Endothelial cell of umbilical vein (primary cell): Measurements from ENCODE around the gene APP. TPM values are rescaled to one million over a fixed set of nuclear protein-coding genes. Genes with fewer than 3 reads are reported as not detected.

Experiments used
- BruUV-seq: library from RNA; stranded (reverse); fragments of 400-500 nt; replicated peaks from 2 replicates; lab custom pipeline; 2021; lab: Mats Ljungman, UMichigan
- CTCF ChIA-PET: fragments of 300-600, 350-600 bp; sonication (Branson Sonifier 250); formaldehyde crosslinking; loops from one replicate; lab custom pipeline; 2021; ENCODE audit warnings: antibody characterized with exemption, inconsistent platforms; lab: Charles Lee
- POLR2A ChIA-PET: fragments of 300-600, 350-600 bp; sonication (Branson Sonifier 250); formaldehyde crosslinking; loops from one replicate; lab custom pipeline; 2021; ENCODE audit warnings: antibody characterized with exemption, inconsistent platforms; lab: Charles Lee
- DNase-seq: peaks from one replicate; pipeline ENCODE4 v3.0.0-alpha.2; 2011; ENCODE audit warnings: low read depth, low spot score
- FAIRE-seq: peaks from 2 replicates; lab custom pipeline; 2011; peaks lifted over from hg19 to GRCh38; lab: Jason Lieb, UNC
- H2AFZ ChIP-seq: 2 replicates; pipeline ENCODE4 v1.6.0; 2012; ENCODE audit warnings: low read depth, low read length, control low read depth, inconsistent platforms
- H3K27ac ChIP-seq: 2 replicates; pipeline ENCODE4 v1.5.1; 2011; ENCODE audit warnings: low read depth, mild to moderate bottlenecking, control low read depth, low read length, moderate library complexity; ENCODE audit not compliant: insufficient read depth
- H3K27me3 ChIP-seq, 2 experiments: 2 replicates each; pipeline versions ENCODE4 v1.6.0 to v1.6.1; 2011; ENCODE audit warnings: low read length in 2 of 2, mixed read lengths in 1 of 2; ENCODE audit not compliant: control insufficient read depth in 2 of 2, insufficient read depth in 2 of 2
- H3K36me3 ChIP-seq, 2 experiments: 2 replicates in 1 of 2; 3 replicates in 1 of 2; pipeline ENCODE4 v1.5.1; 2011; ENCODE audit warnings: low read length in 2 of 2, mild to moderate bottlenecking in 1 of 2, moderate library complexity in 1 of 2; ENCODE audit not compliant: control insufficient read depth in 2 of 2, insufficient read depth in 2 of 2; ENCODE audit errors: extremely low read depth in 1 of 2
- H3K4me1 ChIP-seq: 3 replicates; pipeline ENCODE4 v1.5.1; 2011; ENCODE audit warnings: mild to moderate bottlenecking, low read length; ENCODE audit not compliant: control insufficient read depth, insufficient read depth; ENCODE audit errors: extremely low read depth
- H3K4me2 ChIP-seq: 2 replicates; pipeline ENCODE4 v1.6.1; 2011; ENCODE audit warnings: low read length, control low read depth, mixed read lengths; ENCODE audit not compliant: insufficient read depth
- H3K4me3 ChIP-seq, 3 experiments: fragments of 200-600 bp in 1 of 3; sonication (generic), shearing (Covaris generic) in 1 of 3; replicated peaks in 1 of 3; 2 replicates each; pipeline ENCODE4 v1.5.1; 2011 to 2016; ENCODE audit warnings: control low read depth in 3 of 3, low read length in 3 of 3, mild to moderate bottlenecking in 2 of 3, inconsistent platforms in 1 of 3, low read depth in 1 of 3, moderate library complexity in 1 of 3; ENCODE audit not compliant: insufficient read depth in 1 of 3
- H3K79me2 ChIP-seq: 2 replicates; pipeline ENCODE4 v1.6.0; 2012; ENCODE audit warnings: low read length, inconsistent platforms; ENCODE audit not compliant: control insufficient read depth, insufficient read depth
- H3K9ac ChIP-seq: replicated peaks from 2 replicates; pipeline ENCODE3; 2011; ENCODE audit warnings: low read length, control low read depth; ENCODE audit not compliant: insufficient read depth; ENCODE audit errors: extremely low read depth
- H3K9me1 ChIP-seq: replicated peaks from 3 replicates; pipeline ENCODE4 v1.6.0; 2011; ENCODE audit warnings: mild to moderate bottlenecking, low read length; ENCODE audit not compliant: control insufficient read depth, insufficient read depth; ENCODE audit errors: extremely low read depth
- H3K9me3 ChIP-seq: replicated peaks from 2 replicates; pipeline ENCODE4 v1.5.1; 2012; ENCODE audit warnings: low read length, inconsistent platforms; ENCODE audit not compliant: control insufficient read depth, insufficient read depth
- H4K20me1 ChIP-seq: replicated peaks from 2 replicates; pipeline ENCODE3; 2011; ENCODE audit warnings: mild to moderate bottlenecking, low read length; ENCODE audit not compliant: control insufficient read depth, insufficient read depth; ENCODE audit errors: extremely low read depth
- CTCF ChIP-seq, 2 donors: IDR thresholded peaks; 1 replicate in 1 of 2; 2 replicates in 1 of 2; pipeline ENCODE4 v1.5.1; 2011; ENCODE audit warnings: low read length in 2 of 2, mild to moderate bottlenecking in 2 of 2, moderate library complexity in 2 of 2, control low read depth in 1 of 2, inconsistent platforms in 1 of 2, low read depth in 1 of 2; ENCODE audit not compliant: insufficient read depth in 1 of 2; ENCODE audit errors: extremely low read depth in 1 of 2
- EZH2 ChIP-seq: IDR thresholded peaks from 2 replicates; pipeline ENCODE4 v1.6.1; 2012; ENCODE audit warnings: borderline replicate concordance, low read depth, mild to moderate bottlenecking, moderate library complexity, low read length, inconsistent platforms; ENCODE audit not compliant: severe bottlenecking
- FOS ChIP-seq: IDR thresholded peaks from 2 replicates; pipeline ENCODE4 v1.6.1; 2011; ENCODE audit warnings: mild to moderate bottlenecking, low read length, moderate library complexity, borderline replicate concordance; ENCODE audit not compliant: insufficient read depth
- GATA2 ChIP-seq: IDR thresholded peaks from 2 replicates; pipeline ENCODE4 v1.7.0; 2011; ENCODE audit warnings: low read depth, mild to moderate bottlenecking, moderate library complexity, mixed read lengths, low read length; ENCODE audit not compliant: insufficient read length, insufficient read depth
- JUN ChIP-seq: IDR thresholded peaks from 2 replicates; pipeline ENCODE4 v1.6.1; 2011; ENCODE audit warnings: borderline replicate concordance, low read depth; ENCODE audit not compliant: insufficient read length, insufficient read depth
- MYC ChIP-seq: IDR thresholded peaks from one replicate; pipeline ENCODE4 v1.6.1; 2011; ENCODE audit warnings: mild to moderate bottlenecking, low read depth, low read length
- POLR2A ChIP-seq: IDR thresholded peaks from 2 replicates; pipeline ENCODE4 v1.6.1; 2012; ENCODE audit warnings: low read depth, mild to moderate bottlenecking, control low read depth, low read length
- POLR2AphosphoS5 ChIP-seq: IDR thresholded peaks from 2 replicates; pipeline ENCODE4 v1.6.1; 2012; ENCODE audit warnings: low read depth, mild to moderate bottlenecking, control low read depth, low read length, moderate library complexity; ENCODE audit not compliant: insufficient read depth
- dilution Hi-C: fragments of 300-500 bp; cut with MboI; formaldehyde crosslinking; loops from one replicate; pipeline ENCODE4 v1.15.0; 2019; ENCODE audit warnings: low sequenced_read_pairs; ENCODE audit not compliant: extremely low pct_ligation_motif_present
- intact Hi-C: fragments of 100-400 bp; cut with micrococcal nuclease; formaldehyde crosslinking; loops from one replicate; pipeline ENCODE4 v1.10.0; 2022
- polyA plus RNA-seq, 4 experiments: library from polyadenylated mRNA; depleted of rRNA in 3 of 4; stranded (reverse) in 3 of 4; unstranded in 1 of 4; fragments of >200 nt; gene quantifications; 2 replicates each; pipeline versions ENCODE4 v1.2.1 to v1.2.3, GENCODE V29; 2011 to 2012; ENCODE audit warnings: missing spikeins in 1 of 4
- total RNA-seq: library from RNA; stranded (reverse); gene quantifications from 2 replicates; pipeline ENCODE4 v1.2.3, GENCODE V29; 2021
- TF ChIP-seq, protein P1 (sequence below): IDR thresholded peaks from 2 replicates; pipeline ENCODE4 v1.6.1; 2011; ENCODE audit not compliant: insufficient read depth, insufficient read length

Gene APP
- total and polyA plus RNA-seq, 2 donors (not counting 3 experiments of a cell fraction or from before 2014, with no cell fraction given) = 914 to 928 TPM

DNA sequence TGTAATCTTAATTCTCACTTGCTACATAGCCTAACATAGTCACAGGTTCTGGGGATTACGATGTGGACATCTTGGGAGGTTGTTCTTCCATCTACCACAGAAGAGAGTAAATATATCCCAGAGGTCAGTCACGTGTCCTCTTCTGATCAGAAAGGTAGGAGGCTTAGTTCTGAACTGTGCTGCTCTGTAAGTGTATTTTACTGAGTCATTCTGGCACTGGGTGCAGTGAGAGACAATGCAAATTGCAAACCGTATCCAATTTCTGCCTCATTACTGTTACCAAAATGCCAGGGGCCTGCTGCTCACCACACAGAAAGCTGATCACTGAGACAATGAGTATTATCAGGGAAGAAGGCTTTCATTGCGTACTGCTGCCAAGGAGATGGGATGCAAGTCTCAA, 331.8 kb downstream of the APP start:
- Histone ChIP-seq H3K4me3 (no peak overlapping the region), H3K4me2 (no peak overlapping the region), H2AFZ (no peak overlapping the region), H3K27ac (no peak overlapping the region), H3K79me2 (no peaks in the 10 kb centered on the region), H3K9me1 (no peaks in the 10 kb centered on the region), H4K20me1 (no peaks in the 10 kb centered on the region), H3K9ac (no peak overlapping the region), H3K36me3 (no peaks in the 10 kb centered on the region), H3K4me1 (no peaks in the 10 kb centered on the region), H3K27me3 (peaks cover 0 to 3% of the 10 kb centered on the region in 2 experiments), H3K9me3 (no peaks in the 10 kb centered on the region)
- FAIRE-seq (no peak), DNase-seq (no peak)
- ChIA-PET POLR2A (no interaction called here), CTCF (no interaction called here)
- no peak for TF ChIP-seq FOS
- TF ChIP-seq POLR2A = no peak
- no peak for TF ChIP-seq CTCF (IDR thresholded peaks at IDR 0.05; ENCODE audit: extremely low read depth in 1 of 2, insufficient read depth in 1 of 2, low read depth in 1 of 2, low read length in 2 of 2)
- no peak for TF ChIP-seq EZH2
- TF ChIP-seq, protein P1, sequence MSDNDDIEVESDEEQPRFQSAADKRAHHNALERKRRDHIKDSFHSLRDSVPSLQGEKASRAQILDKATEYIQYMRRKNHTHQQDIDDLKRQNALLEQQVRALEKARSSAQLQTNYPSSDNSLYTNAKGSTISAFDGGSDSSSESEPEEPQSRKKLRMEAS = no peak
- TF ChIP-seq MYC = no peak
- no peak for TF ChIP-seq JUN
- no peak for TF ChIP-seq POLR2AphosphoS5
- no peak for TF ChIP-seq GATA2
- dilution Hi-C loops = no loop called here
- intact Hi-C loops = no loop called here
- no TSS peak for BruUV-seq
